SK-N-SH (cell line): ENCODE results near the gene FERMT2. TPM values are rescaled to one million over a fixed set of nuclear protein-coding genes. Genes with fewer than 3 reads are reported as not detected.

Source experiments
- CTCF ChIA-PET: fragments of 300-600, 350-600 bp; formaldehyde crosslinking; extraction: SDS; loops from one replicate; lab custom pipeline; 2021; lab: Yijun Ruan, JAX
- POLR2A ChIA-PET: fragments of 350-600 bp; sonication (Branson Sonifier 250); formaldehyde crosslinking; extraction: SDS; loops from one replicate; lab custom pipeline; 2020; ENCODE audit warnings: antibody characterized with exemption, inconsistent platforms; lab: Yijun Ruan, JAX
- DNase-seq: peaks from one replicate; pipeline ENCODE4 v3.0.0; 2012
- H2AFZ ChIP-seq: fragments of 200-600 bp; sonication (generic); 2 replicates; pipeline ENCODE4 v1.8.1; 2016; ENCODE audit warnings: antibody characterized with exemption, mild to moderate bottlenecking, low read depth
- H3F3A ChIP-seq: fragments of 200-600 bp; sonication (generic); replicated peaks from 2 replicates; pipeline ENCODE3; 2016; ENCODE audit warnings: antibody characterized with exemption, mild to moderate bottlenecking; ENCODE audit not compliant: insufficient read depth
- H3K27ac ChIP-seq, 2 experiments: fragments of 200-500 bp in 1 of 2; fragments of 200-600 bp in 1 of 2; sonication (Bioruptor generic) in 1 of 2; sonication (generic), shearing (Covaris generic) in 1 of 2; 2 replicates each; pipeline versions ENCODE4 v1.5.1 to v1.6.1; 2014 to 2016; ENCODE audit warnings: low read depth in 2 of 2, inconsistent platforms in 1 of 2, low read length in 1 of 2, mild to moderate bottlenecking in 1 of 2, mixed read lengths in 1 of 2
- H3K27me3 ChIP-seq: fragments of 200-600 bp; sonication (generic), shearing (Covaris generic); 2 replicates; pipeline ENCODE4 v1.6.1; 2016; ENCODE audit warnings: mixed run types; ENCODE audit not compliant: insufficient read depth
- H3K36me3 ChIP-seq, 2 experiments: fragments of 200-500 bp in 1 of 2; fragments of 200-600 bp in 1 of 2; sonication (Bioruptor generic) in 1 of 2; sonication (generic) in 1 of 2; replicated peaks in 1 of 2; 2 replicates each; pipeline versions ENCODE3 to v1.5.1; 2014 to 2016; ENCODE audit warnings: low read length in 1 of 2, mild to moderate bottlenecking in 1 of 2; ENCODE audit not compliant: insufficient read depth in 2 of 2, control insufficient read depth in 1 of 2
- H3K4me1 ChIP-seq, 2 experiments: fragments of 200-500 bp in 1 of 2; fragments of 200-600 bp in 1 of 2; sonication (Bioruptor generic) in 1 of 2; sonication (generic), shearing (Covaris generic) in 1 of 2; 2 replicates each; pipeline versions ENCODE4 v1.5.1 to v1.6.1; 2014 to 2016; ENCODE audit warnings: low read depth in 1 of 2, low read length in 1 of 2, mixed run types in 1 of 2; ENCODE audit not compliant: insufficient read depth in 2 of 2, control insufficient read depth in 1 of 2
- H3K4me2 ChIP-seq: fragments of 200-600 bp; sonication (generic), shearing (Covaris generic); 2 replicates; pipeline ENCODE4 v1.6.1; 2017; ENCODE audit warnings: mixed run types
- H3K4me3 ChIP-seq, 2 experiments: fragments of 200-500 bp in 1 of 2; fragments of 200-600 bp in 1 of 2; sonication (Bioruptor generic) in 1 of 2; sonication (generic), shearing (Covaris generic) in 1 of 2; 2 replicates each; pipeline versions ENCODE4 v1.5.1 to v1.8.1; 2014 to 2016; ENCODE audit warnings: low read depth in 2 of 2, inconsistent platforms in 1 of 2, low read length in 1 of 2, mild to moderate bottlenecking in 1 of 2, mixed read lengths in 1 of 2, moderate library complexity in 1 of 2
- H3K79me2 ChIP-seq: fragments of 200-600 bp; sonication (generic); 2 replicates; pipeline ENCODE4 v1.8.1; 2017; ENCODE audit warnings: mild to moderate bottlenecking; ENCODE audit not compliant: insufficient read depth
- H3K9ac ChIP-seq: fragments of 200-600 bp; sonication (generic); 2 replicates; pipeline ENCODE4 v1.6.1; 2017; ENCODE audit warnings: mixed run types
- H3K9me2 ChIP-seq: fragments of 200-600 bp; sonication (generic); 2 replicates; pipeline ENCODE4 v1.6.1; 2017; ENCODE audit warnings: mixed run types
- H3K9me3 ChIP-seq: fragments of 200-600 bp; sonication (generic); 2 replicates; pipeline ENCODE4 v1.6.1; 2017; ENCODE audit warnings: mixed run types, mild to moderate bottlenecking, moderate library complexity
- H4K20me1 ChIP-seq: fragments of 200-600 bp; sonication (generic); 2 replicates; pipeline ENCODE4 v1.6.1; 2017; ENCODE audit warnings: mild to moderate bottlenecking, mixed run types; ENCODE audit not compliant: insufficient read depth
- CHD2 ChIP-seq: fragments of 150-350 bp; IDR thresholded peaks from 2 replicates; pipeline ENCODE4 v1.6.1; 2018; ENCODE audit warnings: low read length; ENCODE audit not compliant: partially characterized antibody
- CTCF ChIP-seq: fragments of 200-600 bp; sonication (generic); IDR thresholded peaks from 2 replicates; pipeline ENCODE4 v1.6.1; 2017; ENCODE audit warnings: antibody characterized with exemption, mild to moderate bottlenecking, moderate library complexity
- EP300 ChIP-seq, 2 experiments: IDR thresholded peaks; 2 replicates each; pipeline versions ENCODE4 v1.4.0 to v1.6.1; 2012; ENCODE audit warnings: borderline replicate concordance in 1 of 2, low read depth in 1 of 2, low read length in 1 of 2
- FOSL2 ChIP-seq: IDR thresholded peaks from 2 replicates; pipeline ENCODE4 v1.4.0; 2012; ENCODE audit warnings: low read depth, mild to moderate bottlenecking, moderate library complexity, borderline replicate concordance
- FOXJ3 ChIP-seq: sonication (generic); formaldehyde crosslinking; IDR thresholded peaks from 2 replicates; pipeline ENCODE4 v1.5.1; 2020; ENCODE audit warnings: mild to moderate bottlenecking, missing genetic modification reagents
- FOXM1 ChIP-seq: IDR thresholded peaks from 2 replicates; pipeline ENCODE4 v1.4.0; 2012; ENCODE audit warnings: low read depth, mild to moderate bottlenecking
- GABPA ChIP-seq: IDR thresholded peaks from 2 replicates; pipeline ENCODE4 v1.4.0; 2012; ENCODE audit warnings: low read depth, mild to moderate bottlenecking
- GATA2 ChIP-seq: sonication (generic); formaldehyde crosslinking; IDR thresholded peaks from 2 replicates; pipeline ENCODE4 v1.5.0; 2020; ENCODE audit warnings: mild to moderate bottlenecking, missing genetic modification reagents
- IRF3 ChIP-seq: fragments of 150-350 bp; IDR thresholded peaks from 2 replicates; pipeline ENCODE4 v1.6.1; 2016; ENCODE audit warnings: mild to moderate bottlenecking, low read depth, low read length
- JUND ChIP-seq: IDR thresholded peaks from 2 replicates; pipeline ENCODE4 v1.4.0; 2012
- MAX ChIP-seq: IDR thresholded peaks from 2 replicates; pipeline ENCODE4 v1.4.0; 2012; ENCODE audit warnings: low read depth
- MEF2A ChIP-seq: IDR thresholded peaks from 2 replicates; pipeline ENCODE4 v1.4.0; 2012; ENCODE audit warnings: low read depth, borderline replicate concordance
- MXI1 ChIP-seq: IDR thresholded peaks from 2 replicates; pipeline ENCODE4 v1.6.1; 2012; ENCODE audit warnings: mild to moderate bottlenecking, low read depth, low read length, improper control_type of control experiment
- NFIC ChIP-seq: IDR thresholded peaks from 2 replicates; pipeline ENCODE4 v1.4.0; 2012; ENCODE audit warnings: borderline replicate concordance
- PBX3 ChIP-seq: IDR thresholded peaks from 2 replicates; pipeline ENCODE4; 2012
- POLR2AphosphoS5 ChIP-seq: IDR thresholded peaks from 2 replicates; pipeline ENCODE4 v1.6.1; 2012; ENCODE audit warnings: low read depth, low read length
- RCOR1 ChIP-seq: fragments of 150-350 bp; IDR thresholded peaks from 2 replicates; pipeline ENCODE4 v1.6.1; 2017; ENCODE audit warnings: antibody characterized with exemption, low read length
- SMC3 ChIP-seq: IDR thresholded peaks from 2 replicates; pipeline ENCODE4 v1.6.1; 2012; ENCODE audit warnings: low read depth, low read length, improper control_type of control experiment
- TAF1 ChIP-seq: IDR thresholded peaks from 2 replicates; pipeline ENCODE4 v1.6.1; 2012; ENCODE audit warnings: low read depth, mild to moderate bottlenecking, low read length, moderate library complexity, borderline replicate concordance
- USF1 ChIP-seq: IDR thresholded peaks from 2 replicates; pipeline ENCODE4 v1.4.0; 2012; ENCODE audit warnings: low read depth, borderline replicate concordance
- YY1 ChIP-seq: IDR thresholded peaks from 2 replicates; pipeline ENCODE4 v1.4.0; 2012; ENCODE audit warnings: low read depth, mild to moderate bottlenecking
- WGBS: methylation state at CpG from one replicate; pipeline ENCODE4 v1.1.6; 2017; ENCODE audit warnings: low lambda C conversion rate; 5-methylcytosine and 5-hydroxymethylcytosine counted together
- polyA plus RNA-seq, 3 experiments: library from polyadenylated mRNA; depleted of rRNA; stranded (reverse); fragments of >200 nt; gene quantifications; 2 replicates each; pipeline ENCODE4 v1.2.3, GENCODE V29; 2012

FERMT2 gene
- polyA plus RNA-seq, 1 of the 3 experiments (the other 2 are of a cell fraction), result 40.1 TPM

- TF ChIP-seq NFIC (no peak), JUND (no peak), MAX (no peak), CTCF (no peak), PBX3 (0 out of 2 replicates have a peak, but pooled peaks have one; percentile 10)
- Histone ChIP-seq H3K27me3 (no peaks in the 10 kb centered on the region), H2AFZ (no peak overlapping the region), H3K9ac (no peak overlapping the region), H3K4me3 (no peak overlapping the region), H3K9me2 (no peaks in the 10 kb centered on the region), H3K27ac (no peak overlapping the region), H3K4me2 (no peak overlapping the region), H3K36me3 (no peaks in the 10 kb centered on the region), H4K20me1 (no peaks in the 10 kb centered on the region), H3F3A (no peaks in the 10 kb centered on the region), H3K79me2 (no peaks in the 10 kb centered on the region), H3K4me1 (peaks cover 6 to 8% of the 10 kb centered on the region in 2 experiments; a peak in 2 of 4 replicates), H3K9me3 (no peaks in the 10 kb centered on the region)
- no peak for DNase-seq
- ChIA-PET POLR2A (no interaction called here), CTCF (no interaction called here)
Observed at GRCh38 chr14:52988139-52988538, 37.3 kb upstream of the FERMT2 start.

GRCh38 chr14:52987514-52987913 is 36.7 kb upstream of the FERMT2 start:
- POLR2A ChIA-PET, result no interaction called here

More at GRCh38 chr14:52987514-52987913, 36.7 kb upstream of the FERMT2 start:
- H3K79me2 ChIP-seq, result no peaks in the 10 kb centered on the region
- no peak for TF ChIP-seq GATA2
- TF ChIP-seq TAF1, result no peak
- TF ChIP-seq GABPA, result no peak
- TF ChIP-seq FOSL2, result no peak
- TF ChIP-seq MXI1, result no peak
- TF ChIP-seq MEF2A, result no peak
- no peak for TF ChIP-seq POLR2AphosphoS5
- no peak for TF ChIP-seq IRF3
- no peak for TF ChIP-seq FOXM1
- no peak for TF ChIP-seq SMC3
- no peak for TF ChIP-seq CHD2
- TF ChIP-seq YY1, result no peak
- no peak for TF ChIP-seq CTCF
- TF ChIP-seq RCOR1, result no peak
- no peak for TF ChIP-seq USF1
- no peak for TF ChIP-seq EP300 (IDR thresholded peaks at IDR 0.05; ENCODE audit: borderline replicate concordance in 1 of 2, low read depth in 1 of 2, low read length in 1 of 2)
- no peak for TF ChIP-seq FOXJ3
- TF ChIP-seq PBX3, result no peak
- no peaks in the 10 kb centered on the region for H3K9me3 ChIP-seq
- peak; percentile 27 for DNase-seq
- H3K36me3 ChIP-seq, result no peaks in the 10 kb centered on the region
- H3K4me1 ChIP-seq, result peaks cover 6 to 8% of the 10 kb centered on the region in 2 experiments; a peak in 2 of 4 replicates
- no peak overlapping the region for H2AFZ ChIP-seq
- H3K27ac ChIP-seq, result no peak overlapping the region; a peak in 1 of 4 replicates
- WGBS, result 35% methylated on average over 3 of the region's 3 CpGs
- H3K9ac ChIP-seq, result no peak overlapping the region
- CTCF ChIA-PET, result no interaction called here
- no peaks in the 10 kb centered on the region for H3K27me3 ChIP-seq
- no peaks in the 10 kb centered on the region for H3K9me2 ChIP-seq
- no peak overlapping the region for H3K4me3 ChIP-seq
- no peaks in the 10 kb centered on the region for H3F3A ChIP-seq
- no peaks in the 10 kb centered on the region for H4K20me1 ChIP-seq
- no peak overlapping the region for H3K4me2 ChIP-seq
